Stimulated activated CD8-positive, alpha-beta memory T cell treated with anti-CD3 and anti-CD28 coated beads, Interleukin-12 subunit alpha, Interleukin-12 subunit beta, amount 100 ng/mL, for 24 hours (primary cell): ENCODE data around the gene LMOD2.

ENCODE experiments used
- DNase-seq: peaks from one replicate; pipeline ENCODE4 v3.0.0-alpha.2; 2020; ENCODE audit errors: extremely low read depth

LMOD2 gene

DNA sequence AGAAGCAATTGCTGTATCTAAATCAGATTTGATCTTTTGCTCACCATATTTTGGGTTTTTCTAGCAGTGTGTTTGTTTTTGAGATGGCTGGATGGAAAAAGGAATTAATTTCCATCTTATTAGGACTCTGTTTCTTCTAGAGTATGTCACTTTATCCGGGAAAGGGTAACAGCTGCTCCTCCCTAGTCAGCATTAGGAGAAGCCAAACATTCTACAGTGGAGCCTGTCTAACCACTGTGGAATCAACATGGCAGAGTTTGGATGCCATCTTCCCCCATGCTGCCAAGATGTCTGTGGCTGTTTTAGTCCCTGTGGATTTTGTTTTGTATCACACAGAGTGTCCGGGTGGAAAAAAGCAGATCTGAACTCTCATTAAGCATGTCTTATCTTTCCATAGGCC is 16.0 kb upstream of the LMOD2 start:
- DNase-seq, result no peak

DNA sequence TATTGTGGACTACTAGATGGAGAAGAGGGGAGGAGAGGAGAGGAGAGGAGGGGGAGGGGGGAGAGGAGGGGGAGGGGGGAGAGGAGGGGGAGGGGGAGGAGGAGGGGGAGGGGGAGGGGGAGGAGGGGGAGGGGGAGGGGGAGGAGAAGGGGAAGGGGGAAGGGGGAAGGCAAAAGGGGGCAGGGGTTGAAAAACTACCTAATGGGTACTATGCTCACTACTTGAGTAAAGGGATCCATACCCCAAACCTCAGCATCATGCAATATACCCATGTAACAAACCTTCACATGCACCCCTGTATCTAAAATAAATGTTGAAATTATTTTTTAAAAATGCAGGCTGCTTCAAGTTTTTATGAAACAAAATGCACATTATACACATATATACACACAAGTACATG is 15.1 kb upstream of the LMOD2 start:
- DNase-seq, result no peak

DNA sequence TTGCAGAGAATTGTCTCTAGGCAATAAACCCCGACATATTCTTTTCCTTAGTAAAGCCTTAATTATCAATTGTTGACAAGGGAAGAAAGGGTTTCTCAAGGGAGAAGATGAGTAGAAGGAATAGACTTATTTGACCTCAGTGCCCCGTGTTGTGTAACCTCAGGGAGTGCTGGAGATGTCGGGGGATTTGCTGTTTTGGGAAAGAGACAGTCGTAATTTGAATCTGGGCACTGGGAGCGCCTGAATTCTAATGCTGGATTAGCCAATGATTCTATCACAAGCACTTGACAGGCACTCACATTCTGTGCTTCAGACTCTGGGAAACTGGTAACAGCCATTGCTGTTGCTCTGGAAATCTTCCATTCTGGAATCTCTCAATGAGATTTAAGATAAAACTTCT is 13.8 kb upstream of the LMOD2 start:
- DNase-seq, result no peak

DNA sequence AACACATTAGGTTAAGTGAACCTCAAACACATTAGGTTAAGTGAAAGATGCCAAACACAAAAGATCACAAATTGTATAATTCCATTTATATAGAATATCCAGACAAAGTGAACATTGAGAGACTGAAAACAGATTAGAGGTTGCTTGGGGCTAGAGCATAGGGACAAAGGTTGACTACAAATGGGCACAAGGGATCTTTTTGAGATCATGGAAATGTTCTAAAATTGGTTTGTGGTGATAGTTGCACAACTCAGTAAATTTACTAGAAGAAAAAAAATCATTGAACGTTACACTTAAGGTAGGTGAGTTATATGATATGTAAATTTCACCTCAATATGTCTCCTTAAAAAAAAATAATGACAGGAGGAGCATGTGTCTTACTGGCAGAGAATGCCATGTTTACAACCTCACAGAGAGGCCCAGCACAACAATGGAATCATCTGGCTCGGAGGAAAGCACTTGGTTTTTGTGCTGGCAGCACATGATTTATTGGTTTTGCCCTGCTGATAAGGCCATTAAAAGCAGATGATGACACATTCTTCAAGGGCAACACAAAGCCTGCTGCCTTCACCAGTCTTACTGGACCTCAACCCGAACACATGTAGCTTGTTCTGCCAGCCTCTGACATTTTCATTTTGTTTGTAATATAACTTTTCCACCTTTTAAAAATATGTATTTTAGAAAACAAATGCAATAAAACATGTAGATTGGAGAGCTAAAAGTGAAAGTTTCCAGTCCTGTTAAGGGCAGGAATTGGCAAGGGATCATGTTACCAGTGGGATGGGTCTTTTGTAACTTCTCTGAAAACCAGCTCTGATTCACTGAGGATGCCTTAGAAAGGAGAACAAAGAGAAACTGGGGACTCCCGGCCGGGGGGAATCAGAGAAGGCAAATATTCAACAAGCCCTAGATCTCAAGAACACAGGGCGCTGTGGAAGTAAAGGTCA is 11.9 kb upstream of the LMOD2 start:
- no peak for DNase-seq

DNA sequence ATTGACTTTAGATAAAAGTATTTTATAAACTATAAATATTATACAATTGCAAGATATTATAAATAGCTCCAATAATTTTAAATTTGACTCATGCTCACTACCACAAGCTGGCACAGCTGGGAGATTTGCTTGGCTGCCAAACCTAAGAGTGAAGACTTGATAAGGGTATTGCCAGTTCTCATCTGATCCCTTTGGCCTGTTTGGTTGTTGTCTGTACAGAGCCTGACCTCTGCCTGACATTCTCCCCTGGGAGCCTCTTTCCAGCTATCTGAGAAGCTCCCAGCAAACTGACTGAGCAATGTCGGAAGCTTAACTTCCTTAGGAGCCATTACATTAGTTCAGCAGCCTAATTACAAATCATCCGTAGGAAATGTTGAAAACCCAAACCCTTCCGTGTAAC is 10.2 kb upstream of the LMOD2 start:
- DNase-seq, result no peak

DNA sequence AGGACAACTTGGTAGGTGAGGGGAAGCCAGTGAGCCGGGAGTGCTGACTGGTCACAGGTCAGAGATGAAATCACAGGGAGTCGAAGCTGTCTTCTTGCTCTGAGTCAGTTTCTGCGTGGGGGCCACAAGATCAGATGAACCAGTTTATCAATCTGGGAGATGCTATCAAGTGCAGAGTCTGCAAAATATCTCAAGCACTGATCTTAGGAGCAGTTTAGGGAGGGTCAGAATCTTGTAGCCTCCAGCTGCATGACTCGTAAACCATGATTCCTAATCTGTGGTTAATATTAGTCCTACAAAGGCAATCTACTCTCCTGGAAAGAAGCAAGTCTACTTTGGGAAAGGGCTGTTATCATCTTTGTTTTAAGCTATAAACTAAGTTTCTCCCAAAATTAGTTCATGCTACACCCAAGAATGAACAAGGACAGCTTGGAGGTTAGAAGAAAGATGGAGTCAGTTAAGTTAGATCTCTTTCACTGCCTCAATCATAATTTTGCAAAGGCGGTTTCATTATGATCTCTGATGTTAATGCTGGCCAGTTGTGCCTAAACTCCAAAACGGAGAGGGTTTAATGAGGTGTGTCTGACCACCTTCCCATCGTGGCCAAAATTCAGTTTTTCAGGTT is 8.4 kb upstream of the LMOD2 start:
- no peak for DNase-seq

DNA sequence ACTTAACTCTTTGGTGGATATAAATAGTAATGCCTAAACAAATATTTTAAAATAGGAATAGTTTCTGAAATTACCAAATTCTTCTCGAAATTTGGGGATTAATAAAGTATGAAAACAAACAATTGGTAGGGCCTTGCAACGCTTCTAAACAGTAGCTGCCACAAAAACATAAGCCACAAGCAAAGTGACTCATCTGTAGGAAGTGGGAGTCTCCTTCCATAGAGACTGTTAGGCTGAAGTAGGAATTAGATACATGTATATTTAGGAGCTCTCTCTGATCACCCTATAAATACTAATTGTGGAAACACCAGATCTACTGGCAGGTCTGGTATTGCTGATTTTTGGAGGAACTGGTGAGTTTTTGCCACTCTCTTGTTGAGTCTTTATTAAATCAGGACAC is 5.7 kb upstream of the LMOD2 start:
- DNase-seq, result no peak

DNA sequence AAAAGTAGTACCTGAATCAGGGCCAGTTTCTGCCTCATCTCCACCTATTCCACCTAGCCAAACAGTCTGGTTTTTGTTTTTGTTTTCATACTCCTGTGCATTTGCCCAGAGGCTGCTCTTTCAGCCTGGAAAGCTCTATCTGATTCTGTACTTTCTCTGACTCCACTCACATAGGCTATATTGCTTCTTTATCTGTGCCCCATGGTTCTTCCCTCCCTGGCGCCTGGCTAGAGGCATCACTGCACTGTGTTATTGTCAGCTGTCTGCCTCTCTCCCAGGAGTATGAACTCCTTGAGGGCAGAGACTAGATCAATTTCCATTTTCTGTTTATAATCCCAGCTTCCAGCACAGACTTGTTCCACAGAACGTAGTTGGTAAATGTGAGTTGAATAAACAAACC is 5.1 kb upstream of the LMOD2 start:
- no peak for DNase-seq

DNA sequence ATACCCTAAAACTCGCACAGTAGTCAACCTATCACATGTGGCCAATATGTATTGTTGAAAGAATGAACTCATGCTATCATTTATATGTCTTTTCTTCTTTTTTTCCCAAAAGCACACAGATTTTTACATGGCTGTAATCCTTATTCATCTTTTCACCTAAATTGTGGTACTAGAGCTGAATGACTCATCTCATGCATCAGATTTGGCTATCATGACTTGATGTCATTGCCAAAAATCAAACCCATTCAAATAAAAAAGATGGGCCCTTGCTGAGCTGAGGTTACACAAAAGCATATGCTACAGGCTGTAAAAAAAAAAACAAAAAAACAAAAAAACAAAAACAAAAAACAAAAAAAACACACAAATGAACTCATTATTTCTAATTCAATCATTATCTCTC is 3.3 kb upstream of the LMOD2 start:
- DNase-seq, result no peak

DNA sequence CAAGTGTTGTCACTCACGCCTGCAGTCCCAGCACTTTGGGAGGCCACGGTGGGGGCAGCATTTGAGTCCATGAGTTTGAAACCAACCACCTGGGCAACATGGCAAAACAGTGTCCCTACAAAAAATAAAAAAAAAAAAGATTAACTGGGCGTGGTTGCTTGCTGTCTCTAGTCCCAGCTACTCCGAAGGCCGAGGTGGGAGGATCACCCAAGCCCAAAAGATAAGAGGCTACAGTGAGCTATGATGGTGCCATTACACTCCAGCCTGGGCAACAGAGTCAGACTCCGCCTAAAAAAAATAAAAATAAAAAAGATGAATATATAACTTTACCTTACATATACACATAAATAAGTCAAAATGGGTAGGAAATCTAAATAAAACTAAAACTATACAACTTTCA is 2.5 kb upstream of the LMOD2 start:
- DNase-seq, result no peak

DNA sequence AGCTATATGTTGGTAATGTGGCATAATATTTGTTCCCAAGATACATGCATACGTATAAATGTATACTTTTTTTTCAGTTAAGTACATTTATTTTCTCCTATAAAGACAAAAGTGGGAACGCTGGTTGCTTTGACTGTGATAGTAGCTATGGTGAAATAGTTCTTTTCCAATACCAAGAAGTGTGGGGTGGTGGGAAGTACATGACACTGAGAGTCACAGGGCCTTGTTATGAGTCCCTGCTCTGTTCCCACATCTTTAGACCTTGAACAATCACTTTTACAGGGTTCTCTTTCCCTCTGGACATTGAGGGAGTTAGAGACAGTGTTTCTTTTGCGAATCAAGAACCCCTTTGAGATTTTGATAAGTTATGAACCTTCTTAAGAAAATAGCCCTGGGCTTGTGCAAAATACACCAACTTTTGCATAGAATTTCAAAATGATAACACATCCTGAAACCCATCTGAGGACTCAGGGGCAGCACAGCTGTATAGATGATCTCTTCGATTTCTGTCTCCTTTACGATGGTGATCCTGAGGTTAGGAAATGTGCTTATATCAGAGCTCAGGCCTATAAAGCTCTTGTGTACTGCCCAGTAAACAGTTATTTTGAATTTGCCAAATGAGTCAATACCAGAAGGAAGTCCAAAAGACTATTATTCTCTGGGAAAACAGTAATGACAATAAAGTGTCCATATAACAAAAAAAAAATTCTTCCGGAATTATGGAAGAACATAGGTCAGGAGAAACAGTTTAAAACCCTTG is 1.1 kb downstream of the LMOD2 start:
- DNase-seq, result no peak

DNA sequence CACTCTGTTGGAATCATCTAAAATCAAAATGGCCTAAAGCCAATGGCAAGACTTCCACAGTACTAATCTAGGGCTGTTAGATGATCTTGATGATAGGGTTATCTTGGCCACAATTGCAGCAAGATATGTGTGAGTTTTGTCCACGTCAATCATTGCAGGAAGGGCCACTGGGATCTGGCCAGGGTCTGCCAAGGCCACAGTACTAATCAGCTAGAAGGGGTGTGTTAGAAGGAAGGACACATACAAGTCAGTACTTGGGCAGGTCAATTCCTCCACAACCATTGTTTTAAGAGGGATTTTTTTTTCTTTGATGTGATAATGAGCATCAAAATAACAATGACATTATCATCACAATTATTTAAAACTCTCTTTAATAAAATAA is 1.6 kb downstream of the LMOD2 start:
- no peak for DNase-seq

DNA sequence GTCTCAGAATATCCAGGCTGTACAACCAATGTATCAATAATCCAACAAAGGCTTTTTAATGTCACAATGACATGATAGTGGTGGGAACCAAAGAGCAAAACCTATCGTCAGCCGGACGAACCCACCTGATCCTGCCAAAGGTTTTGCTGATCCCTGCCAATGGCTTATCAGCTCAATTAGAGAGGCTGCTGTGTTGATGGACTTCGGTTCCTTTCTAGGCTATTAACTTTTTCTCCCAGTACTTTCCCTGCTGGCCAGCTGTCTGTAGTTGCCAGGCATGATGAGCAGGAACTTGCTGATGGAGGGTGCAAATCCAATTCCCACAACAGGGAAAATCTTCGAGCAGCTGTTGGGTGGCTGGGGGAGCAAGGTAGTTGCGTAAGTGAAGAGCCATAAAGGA is 2.4 kb downstream of the LMOD2 start:
- no peak for DNase-seq

DNA sequence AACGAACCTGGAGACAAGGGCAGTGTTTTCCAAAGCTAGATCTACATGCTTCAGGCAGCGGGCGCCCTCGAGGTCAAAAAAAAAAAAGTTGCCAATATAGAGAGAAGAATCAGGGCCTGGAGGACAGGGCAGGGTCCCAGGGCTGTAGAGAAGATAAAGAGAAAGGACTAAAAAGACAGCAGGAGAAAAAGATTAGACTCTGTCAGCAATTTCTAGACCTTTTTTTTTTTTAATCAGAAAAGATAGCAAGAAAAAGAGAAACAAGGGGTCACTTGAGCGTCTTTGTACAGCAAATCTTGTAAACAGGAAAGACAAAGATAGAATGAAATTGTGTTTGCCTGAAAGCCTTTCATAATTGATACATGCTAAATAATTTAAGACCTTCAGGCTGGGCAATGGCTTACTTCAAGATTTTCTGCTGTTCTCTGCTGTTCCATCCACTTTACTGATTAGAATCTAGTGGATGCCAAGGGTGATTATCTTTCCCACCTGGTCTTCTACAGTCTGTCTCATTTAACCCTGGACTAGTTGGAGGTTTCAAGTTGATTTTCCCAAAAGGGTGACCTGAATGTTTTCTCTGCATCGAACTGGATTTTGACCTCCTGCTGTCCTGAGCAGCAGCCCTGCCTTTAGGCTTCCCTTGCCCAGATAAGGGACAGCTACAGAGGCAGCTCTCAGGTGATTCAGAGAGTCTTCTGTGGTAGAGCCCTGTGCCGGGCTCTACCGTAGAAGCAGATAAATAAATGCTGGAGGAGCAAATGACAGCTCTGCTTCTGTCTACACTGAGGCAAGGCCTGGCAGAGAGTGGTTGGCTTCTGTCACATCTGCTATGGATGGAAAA is 5.1 kb downstream of the LMOD2 start:
- DNase-seq, result no peak

DNA sequence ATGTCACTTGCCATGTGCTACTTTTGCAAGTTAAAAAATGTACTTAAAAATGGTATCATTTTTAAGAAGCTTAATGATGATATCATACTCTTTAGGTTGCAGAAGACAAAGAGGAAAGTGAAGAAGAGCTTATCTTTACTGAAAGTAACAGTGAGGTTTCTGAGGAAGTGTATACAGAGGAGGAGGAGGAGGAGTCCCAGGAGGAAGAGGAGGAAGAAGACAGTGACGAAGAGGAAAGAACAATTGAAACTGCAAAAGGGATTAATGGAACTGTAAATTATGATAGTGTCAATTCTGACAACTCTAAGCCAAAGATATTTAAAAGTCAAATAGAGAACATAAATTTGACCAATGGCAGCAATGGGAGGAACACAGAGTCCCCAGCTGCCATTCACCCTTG is 6.1 kb downstream of the LMOD2 start:
- no peak for DNase-seq

DNA sequence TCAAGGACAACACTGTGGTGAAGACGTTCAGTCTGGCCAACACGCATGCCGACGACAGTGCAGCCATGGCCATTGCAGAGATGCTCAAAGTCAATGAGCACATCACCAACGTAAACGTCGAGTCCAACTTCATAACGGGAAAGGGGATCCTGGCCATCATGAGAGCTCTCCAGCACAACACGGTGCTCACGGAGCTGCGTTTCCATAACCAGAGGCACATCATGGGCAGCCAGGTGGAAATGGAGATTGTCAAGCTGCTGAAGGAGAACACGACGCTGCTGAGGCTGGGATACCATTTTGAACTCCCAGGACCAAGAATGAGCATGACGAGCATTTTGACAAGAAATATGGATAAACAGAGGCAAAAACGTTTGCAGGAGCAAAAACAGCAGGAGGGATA is 6.6 kb downstream of the LMOD2 start:
- DNase-seq, result no peak

DNA sequence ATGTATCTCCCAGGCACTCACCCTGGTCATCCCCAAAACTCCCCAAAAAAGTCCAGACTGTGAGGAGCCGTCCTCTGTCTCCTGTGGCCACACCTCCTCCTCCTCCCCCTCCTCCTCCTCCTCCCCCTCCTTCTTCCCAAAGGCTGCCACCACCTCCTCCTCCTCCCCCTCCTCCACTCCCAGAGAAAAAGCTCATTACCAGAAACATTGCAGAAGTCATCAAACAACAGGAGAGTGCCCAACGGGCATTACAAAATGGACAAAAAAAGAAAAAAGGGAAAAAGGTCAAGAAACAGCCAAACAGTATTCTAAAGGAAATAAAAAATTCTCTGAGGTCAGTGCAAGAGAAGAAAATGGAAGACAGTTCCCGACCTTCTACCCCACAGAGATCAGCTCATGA is 7.1 kb downstream of the LMOD2 start:
- DNase-seq, result no peak

DNA sequence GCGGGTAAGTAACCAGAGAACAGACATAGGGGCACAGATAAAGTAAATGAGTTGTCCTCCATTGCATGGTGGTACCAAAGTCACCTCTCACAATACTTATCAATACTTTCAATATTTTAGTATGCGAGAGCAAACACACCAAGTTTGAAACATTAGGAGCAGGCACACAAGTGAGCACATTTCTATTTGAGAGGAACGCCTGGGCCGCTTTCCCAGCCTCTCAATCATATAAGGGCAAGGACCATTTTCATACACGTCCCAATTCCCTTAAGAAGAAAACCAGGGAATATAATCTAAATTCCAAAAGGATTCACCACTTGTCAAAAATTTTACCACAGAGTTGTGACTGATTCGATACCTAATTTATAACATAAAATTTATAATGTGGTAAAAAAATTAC is 7.5 kb downstream of the LMOD2 start:
- no peak for DNase-seq

DNA sequence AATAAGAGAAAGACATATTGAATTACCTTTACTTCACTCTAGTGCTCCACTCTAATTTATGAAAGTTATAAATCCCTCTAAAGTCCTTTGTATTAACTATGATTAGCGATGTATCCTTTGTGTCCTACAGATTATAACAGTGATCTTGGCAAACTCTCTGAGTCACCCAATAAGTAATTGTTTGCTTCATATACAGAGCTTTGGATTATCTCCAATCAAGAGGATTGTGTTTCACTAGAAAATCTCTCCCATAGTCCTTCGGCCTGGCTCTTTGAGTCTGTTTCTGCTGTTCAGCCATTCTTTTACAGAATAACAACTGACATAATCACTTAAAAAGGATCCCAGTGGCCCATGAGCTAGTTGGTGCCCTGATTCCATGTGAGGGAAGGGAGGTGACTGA is 9.5 kb downstream of the LMOD2 start:
- DNase-seq, result no peak

DNA sequence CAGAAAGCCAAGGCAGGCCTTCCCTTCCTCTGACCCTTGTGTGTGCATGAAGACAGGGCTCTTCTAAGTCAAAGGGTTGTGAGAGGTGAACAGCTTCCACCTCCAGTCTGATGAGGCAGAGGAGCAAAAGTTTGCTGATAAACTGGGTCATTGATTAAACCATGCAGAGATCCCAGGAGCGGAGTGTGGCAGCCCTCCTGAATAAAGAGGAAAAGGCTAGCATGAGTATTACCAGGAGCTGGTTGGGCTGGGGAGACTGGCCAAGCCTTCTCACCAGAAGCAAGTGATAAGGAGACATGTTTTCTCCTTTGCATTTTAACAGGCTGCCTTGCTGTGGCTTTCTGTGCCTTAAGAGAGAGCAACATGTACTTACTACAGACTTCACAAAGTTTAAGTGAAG is 10.2 kb downstream of the LMOD2 start:
- DNase-seq, result no peak

DNA sequence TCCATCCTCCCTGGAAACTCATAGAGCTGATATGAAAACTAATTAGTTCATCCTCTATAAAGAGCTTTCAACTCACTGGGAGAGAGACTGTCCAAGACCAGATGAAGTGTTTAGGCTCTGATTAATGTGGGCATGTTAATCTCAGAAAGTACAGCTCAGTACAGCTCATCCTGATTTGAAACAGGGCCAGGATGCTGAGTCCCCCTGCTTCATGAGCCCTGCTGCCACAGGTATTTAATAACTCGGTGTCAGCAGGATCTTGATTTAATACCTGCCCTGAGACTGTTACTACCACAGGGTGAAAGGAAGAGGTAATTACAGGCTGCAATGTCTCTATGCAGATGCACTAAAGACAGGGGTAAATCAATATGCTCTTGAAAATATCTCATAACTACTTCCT is 10.8 kb downstream of the LMOD2 start:
- no peak for DNase-seq

DNA sequence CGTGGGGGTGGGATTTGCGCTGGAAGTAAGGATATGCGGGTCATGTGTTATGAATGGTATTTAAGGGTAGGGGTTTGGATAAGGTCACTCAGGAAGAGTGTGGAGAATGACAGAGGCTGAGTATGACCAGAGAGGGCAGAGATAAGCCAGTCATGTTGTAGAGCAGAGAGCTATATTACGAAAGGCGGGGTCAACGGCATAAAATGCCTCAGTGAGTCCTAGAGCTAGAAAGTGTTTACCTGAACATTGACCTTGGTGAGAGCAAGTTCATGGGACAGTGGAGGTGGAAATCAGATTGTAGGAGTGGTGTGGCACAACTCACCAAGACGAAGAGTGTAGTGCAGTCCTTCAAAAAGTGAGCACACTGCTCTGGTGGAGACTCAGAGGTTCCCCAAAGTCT is 13.8 kb downstream of the LMOD2 start:
- DNase-seq, result no peak
